Hepatocyte (in vitro differentiated cells): ENCODE data around the gene PBX3. TPM values are rescaled to one million over a fixed set of nuclear protein-coding genes. Genes with fewer than 3 reads are reported as not detected.

Experiments
- DNase-seq: peaks from one replicate; pipeline ENCODE4 v3.0.0-alpha.2; 2016; ENCODE audit warnings: low spot score
- H2AFZ ChIP-seq: fragments of 200-600 bp; sonication (generic); 2 replicates; pipeline ENCODE4 v1.6.0; 2016; ENCODE audit warnings: antibody characterized with exemption, mild to moderate bottlenecking
- H3K27ac ChIP-seq: fragments of 200-600 bp; sonication (generic); 2 replicates; pipeline ENCODE4 v1.5.1; 2016; ENCODE audit warnings: mild to moderate bottlenecking
- H3K27me3 ChIP-seq: fragments of 200-600 bp; sonication (generic); 2 replicates; pipeline ENCODE4 v1.6.1; 2016
- H3K36me3 ChIP-seq: fragments of 200-600 bp; sonication (generic); replicated peaks from 2 replicates; pipeline ENCODE4 v1.5.1; 2016; ENCODE audit warnings: low read depth; ENCODE audit not compliant: insufficient read depth
- H3K4me1 ChIP-seq: fragments of 200-600 bp; sonication (generic); 2 replicates; pipeline ENCODE4 v1.5.1; 2016; ENCODE audit warnings: mild to moderate bottlenecking, moderate library complexity; ENCODE audit not compliant: insufficient read depth
- H3K4me2 ChIP-seq: fragments of 200-600 bp; sonication (generic); 2 replicates; pipeline ENCODE4 v1.6.0; 2016
- H3K4me3 ChIP-seq: fragments of 200-600 bp; sonication (generic); 2 replicates; pipeline ENCODE4 v1.5.1; 2016; ENCODE audit warnings: mild to moderate bottlenecking
- H3K79me2 ChIP-seq: fragments of 200-600 bp; sonication (generic); 2 replicates; pipeline ENCODE4 v1.6.0; 2017; ENCODE audit warnings: mild to moderate bottlenecking
- H3K9me2 ChIP-seq: fragments of 200-600 bp; sonication (generic); replicated peaks from 2 replicates; pipeline ENCODE4 v1.6.0; 2017; ENCODE audit warnings: mild to moderate bottlenecking; ENCODE audit not compliant: insufficient read depth
- H3K9me3 ChIP-seq: fragments of 200-600 bp; sonication (generic); 2 replicates; pipeline ENCODE4 v1.5.1; 2016; ENCODE audit warnings: low read depth, mild to moderate bottlenecking
- H4K20me1 ChIP-seq: fragments of 200-600 bp; sonication (generic); 2 replicates; pipeline ENCODE4 v1.6.0; 2016; ENCODE audit warnings: mild to moderate bottlenecking; ENCODE audit not compliant: insufficient read depth, poor library complexity, severe bottlenecking
- CTCF ChIP-seq: fragments of 200-600 bp; sonication (generic); IDR thresholded peaks from 2 replicates; pipeline ENCODE4 v1.5.1; 2016; ENCODE audit warnings: antibody characterized with exemption, mild to moderate bottlenecking; ENCODE audit not compliant: poor library complexity
- EZH2 ChIP-seq: fragments of 200-600 bp; sonication (generic); IDR thresholded peaks from 2 replicates; pipeline ENCODE4 v1.6.1; 2016; ENCODE audit warnings: antibody characterized with exemption, mild to moderate bottlenecking, borderline replicate concordance
- EZH2phosphoT487 ChIP-seq: fragments of 200-600 bp; sonication (generic); IDR thresholded peaks from one replicate; pipeline ENCODE4 v1.6.1; 2018; ENCODE audit warnings: antibody characterized with exemption, mild to moderate bottlenecking, low read depth, moderate library complexity; ENCODE audit not compliant: unreplicated experiment, severe bottlenecking
- WGBS: methylation state at CpG from one replicate; pipeline ENCODE4 v1.1.6; 2016; ENCODE audit warnings: low lambda C conversion rate; ENCODE audit errors: missing lambda C conversion rate; 5-methylcytosine and 5-hydroxymethylcytosine counted together
- polyA plus RNA-seq: library from polyadenylated mRNA; unstranded; fragments of >200 nt; fragmentation: Nextera tagmentation; extraction: Ambion mirVana; gene quantifications from 2 replicates; pipeline ENCODE4 v1.2.1, GENCODE V29; 2016
- total RNA-seq: library from RNA; depleted of rRNA; stranded (reverse); fragments of >200 nt; gene quantifications from 2 replicates; pipeline ENCODE4 v1.2.3, GENCODE V29; 2014

Gene PBX3
- total and polyA plus RNA-seq, 2 experiments from 2014 or later = 15.9 to 23.3 TPM

GRCh38 chr9:126014726-126015125 is 267.6 kb downstream of the PBX3 start:
- Histone ChIP-seq H4K20me1 (no peaks in the 10 kb centered on the region), H3K27me3 (no peaks in the 10 kb centered on the region), H3K4me3 (no peak overlapping the region), H3K27ac (no peak overlapping the region), H3K9me3 (no peaks in the 10 kb centered on the region), H3K4me1 (no peaks in the 10 kb centered on the region), H3K9me2 (no peaks in the 10 kb centered on the region), H3K4me2 (no peak overlapping the region), H3K36me3 (no peaks in the 10 kb centered on the region), H2AFZ (no peak overlapping the region), H3K79me2 (no peaks in the 10 kb centered on the region)
- no peak for DNase-seq
- no peak for TF ChIP-seq EZH2
- TF ChIP-seq EZH2phosphoT487 = no peak
- no peak for TF ChIP-seq CTCF
- 74% methylated on average over 9 of the region's 12 CpGs for WGBS

GRCh38 chr9:126015424-126015823 is 268.3 kb downstream of the PBX3 start:
- no peaks in the 10 kb centered on the region for H3K79me2 ChIP-seq
- DNase-seq = no peak

GRCh38 chr9:126016579-126017290 is 269.6 kb downstream of the PBX3 start:
- Histone ChIP-seq H3K27me3 (no peaks in the 10 kb centered on the region), H3K27ac (no peak overlapping the region), H3K9me2 (no peaks in the 10 kb centered on the region), H4K20me1 (no peaks in the 10 kb centered on the region), H2AFZ (no peak overlapping the region), H3K79me2 (no peaks in the 10 kb centered on the region), H3K4me2 (no peak overlapping the region), H3K9me3 (no peaks in the 10 kb centered on the region), H3K4me3 (no peak overlapping the region), H3K36me3 (no peaks in the 10 kb centered on the region), H3K4me1 (no peaks in the 10 kb centered on the region)
- 94% methylated on average over 23 of the region's 24 CpGs for WGBS
- no peak for TF ChIP-seq EZH2phosphoT487
- TF ChIP-seq EZH2 = no peak
- TF ChIP-seq CTCF = no peak
- no peak for DNase-seq

More at GRCh38 chr9:126015424-126015823, 268.3 kb downstream of the PBX3 start:
- no peaks in the 10 kb centered on the region for H3K9me3 ChIP-seq
- no peak overlapping the region for H3K27ac ChIP-seq
- no peak overlapping the region for H2AFZ ChIP-seq
- no peak for TF ChIP-seq EZH2phosphoT487
- TF ChIP-seq EZH2 = no peak
- no peak for TF ChIP-seq CTCF
- H3K9me2 ChIP-seq = no peaks in the 10 kb centered on the region
- H3K4me2 ChIP-seq = no peak overlapping the region
- no peaks in the 10 kb centered on the region for H4K20me1 ChIP-seq
- no peaks in the 10 kb centered on the region for H3K36me3 ChIP-seq
- H3K27me3 ChIP-seq = no peaks in the 10 kb centered on the region
- no peaks in the 10 kb centered on the region for H3K4me1 ChIP-seq
- WGBS = 94% methylated on average over 15 of the region's 17 CpGs
- H3K4me3 ChIP-seq = no peak overlapping the region

Other genes starting within 250 kb of the PBX3 start
- 74.5 and 80.4 TPM in 2 replicates for gene MAPKAP1, start 40.2 kb upstream of the PBX3 start, total RNA-seq
- 79.4 and 81.1 TPM in 2 replicates for gene MAPKAP1, start 40.2 kb upstream of the PBX3 start, polyA plus RNA-seq